ENCODE measurements around the gene CSRP1. TPM values are rescaled to one million over a fixed set of nuclear protein-coding genes. Genes with fewer than 3 reads are reported as not detected.

Gene CSRP1
- total and polyA plus RNA-seq, 9 of the 15 experiments (the other 6 are each of a cell fraction or from before 2014, with no cell fraction given) = 6.8 to 39.4 (median 23.7) TPM

DNA sequence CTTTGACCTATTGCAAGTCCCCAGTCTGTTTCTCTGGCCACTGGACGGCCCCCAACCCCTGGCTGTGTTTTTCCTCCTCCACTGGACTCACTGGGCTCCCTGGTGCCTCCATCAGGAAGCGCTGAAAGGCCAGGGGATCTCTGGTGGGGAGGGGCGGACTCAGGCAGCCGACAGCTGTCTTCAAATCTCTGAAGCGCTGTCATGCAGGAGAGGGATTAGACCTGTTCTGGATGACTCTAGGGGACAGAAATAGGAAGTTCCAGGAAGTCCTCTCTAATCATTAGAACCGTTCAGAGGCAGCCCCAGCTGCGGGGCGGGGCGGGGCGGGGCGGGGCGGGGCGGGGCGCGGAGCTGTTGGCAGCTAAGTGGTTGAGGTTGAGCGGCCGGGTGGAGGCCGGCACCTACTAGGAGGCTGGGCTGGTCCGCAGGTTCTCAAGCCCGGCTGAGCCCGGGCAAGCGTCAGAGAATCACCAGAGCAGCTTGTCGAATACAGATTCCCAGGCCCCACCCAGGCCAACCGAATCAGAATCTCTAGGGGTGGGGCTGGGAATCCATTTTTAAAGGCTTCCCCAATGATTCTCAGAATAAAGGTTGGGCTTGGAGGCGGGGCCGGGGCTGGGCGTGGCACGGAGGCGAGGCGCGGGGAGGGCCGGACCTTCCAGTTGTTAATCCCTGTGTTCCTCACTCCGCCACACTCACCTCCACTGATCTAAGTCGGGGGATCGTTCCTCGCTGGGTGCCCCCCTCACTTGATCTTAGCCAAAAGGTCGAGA lies 26.5 kb downstream of the CSRP1 start (continued):
- TF ChIP-seq MGA (IDR thresholded peaks at IDR 0.05) (no peak), RCOR1 (IDR thresholded peaks at IDR 0.05; ENCODE audit: borderline replicate concordance in 1 of 2, low read depth in 2 of 2, low read length in 2 of 2) (peak; percentile 80 to 99), THRAP3 (IDR thresholded peaks at IDR 0.05; ENCODE audit: borderline replicate concordance) (no peak), CHAMP1 (IDR thresholded peaks at IDR 0.05) (no peak), RB1 (IDR thresholded peaks at IDR 0.05; ENCODE audit: low read depth) (peak; percentile 71), CXXC5 (CRISPR knock-in tag; IDR thresholded peaks at IDR 0.05) (peak; percentile 71), GTF2F1 (IDR thresholded peaks at IDR 0.05; ENCODE audit: low read depth, low read length) (no peak), GATA2 (CRISPR knock-in tag; IDR thresholded peaks at IDR 0.05) (no peak), SIN3A (IDR thresholded peaks at IDR 0.05; ENCODE audit: borderline replicate concordance in 2 of 2, control insufficient read depth in 1 of 2, low read depth in 2 of 2, low read length in 2 of 2) (peak in 1 of 2 experiments; percentile 91; a peak in 3 of 4 replicates), ZNF740 (CRISPR knock-in tag; IDR thresholded peaks at IDR 0.05) (0 out of 2 replicates have a peak, but pooled peaks have one; percentile 30), ZNF740 (tag; IDR thresholded peaks at IDR 0.05) (no peak), TAF9B (IDR thresholded peaks at IDR 0.05; ENCODE audit: partially characterized antibody) (no peak)
